ENCODE measurements around the gene FRMPD4.

Gene FRMPD4

DNA sequence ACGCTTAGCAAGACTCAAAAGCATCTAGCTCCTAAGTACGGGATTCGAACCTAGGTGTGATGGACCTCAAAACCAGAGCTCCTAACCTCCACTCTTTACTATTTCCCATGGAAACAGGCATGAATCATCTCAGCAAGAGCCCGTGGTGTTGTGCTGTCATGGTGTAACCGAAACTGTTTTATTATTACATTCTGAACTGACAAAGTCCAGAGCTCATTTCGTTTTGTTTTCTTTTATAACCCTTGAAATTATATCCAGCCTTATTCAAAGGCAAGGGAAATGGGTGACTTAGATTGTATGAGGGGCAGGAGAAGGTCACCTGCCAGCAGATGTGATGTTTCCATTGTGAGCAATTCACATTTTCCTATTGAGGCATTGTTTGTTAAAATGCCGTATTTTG lies 301.1 kb downstream of the FRMPD4 start:
- no peak for DNase-seq (ENCODE audit: low read depth in 2 of 2)

DNA sequence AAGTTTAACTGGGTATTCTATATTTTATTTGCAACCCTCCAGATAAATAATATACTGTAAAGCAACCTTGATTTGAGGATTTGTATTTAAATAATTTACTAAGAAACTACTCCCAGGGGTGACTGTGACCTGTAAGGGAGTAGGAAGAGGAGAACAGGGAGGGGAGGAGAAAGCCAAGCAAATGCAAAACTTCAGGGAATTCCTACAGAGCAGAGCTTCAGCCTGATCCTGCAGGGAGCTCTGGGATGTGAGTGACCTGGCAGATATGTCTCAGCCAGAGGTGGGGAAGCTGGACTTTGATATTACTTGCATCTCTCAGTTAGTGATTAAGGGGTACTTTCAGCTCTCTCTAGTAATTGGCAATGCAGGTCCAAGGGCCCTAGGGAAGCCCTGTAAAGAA lies 302.0 kb downstream of the FRMPD4 start:
- no peak for DNase-seq (ENCODE audit: low read depth in 2 of 2)

DNA sequence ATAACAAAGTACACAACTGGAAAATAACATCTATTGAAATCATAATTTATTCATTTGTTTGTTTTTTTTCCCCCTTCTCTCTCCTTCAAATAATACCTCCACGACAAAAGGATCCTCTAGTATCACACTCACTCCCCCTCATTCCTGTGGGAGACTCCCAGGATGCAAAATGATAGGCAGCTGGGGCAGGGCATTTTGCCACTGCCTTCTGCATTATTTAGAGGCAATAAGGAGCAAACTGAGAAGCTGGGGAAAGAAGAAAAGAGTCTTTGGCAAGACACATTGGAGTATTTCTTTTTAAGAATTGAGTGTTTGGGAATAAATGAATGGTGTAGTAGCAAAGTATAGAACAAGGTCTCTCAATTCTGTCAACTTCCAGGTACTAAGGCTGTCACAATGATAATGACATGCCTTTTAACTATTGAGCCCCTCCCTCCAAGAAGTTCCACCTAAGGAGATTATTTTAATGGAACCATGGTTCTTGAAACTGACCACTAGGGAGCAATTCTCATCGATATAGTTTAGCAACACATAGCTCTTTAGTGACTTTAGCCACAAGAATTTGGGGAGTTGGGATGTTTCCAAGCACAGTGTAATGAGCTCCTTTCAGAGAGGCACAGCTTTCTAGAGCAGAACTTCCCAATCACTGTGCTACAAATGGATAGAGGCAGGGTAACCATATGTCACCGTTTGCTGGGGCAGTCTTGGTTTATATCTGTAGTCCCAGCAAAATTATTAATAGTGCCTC lies 303.3 kb downstream of the FRMPD4 start:
- DNase-seq (ENCODE audit: low read depth in 2 of 2), result no peak

DNA sequence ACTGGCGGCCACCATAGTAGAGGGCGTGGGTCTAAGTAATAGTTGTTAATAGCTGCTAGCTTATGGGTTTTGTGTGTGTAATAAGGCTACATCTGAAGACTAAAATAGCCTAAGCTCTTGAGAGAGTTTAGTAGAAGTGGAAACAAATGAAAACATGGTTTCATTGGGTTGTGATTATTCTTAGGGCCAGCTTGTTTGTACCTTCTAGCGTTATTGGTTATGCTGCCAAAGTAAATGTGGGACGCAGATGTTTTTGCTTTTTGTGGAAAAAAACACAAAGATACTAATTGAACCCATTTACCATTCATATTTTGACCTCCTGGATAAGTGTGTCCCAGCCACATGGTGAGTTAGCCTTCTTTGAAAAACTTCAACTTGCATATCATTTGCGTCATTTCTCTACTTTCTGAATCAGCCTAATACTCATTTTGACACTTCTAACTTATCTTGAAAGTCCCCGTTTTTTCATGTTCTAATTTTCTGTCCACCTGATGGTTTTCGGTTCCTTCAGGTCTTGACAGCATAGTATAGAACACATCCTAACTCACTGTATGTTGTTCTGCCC lies 305.3 kb downstream of the FRMPD4 start:
- DNase-seq (ENCODE audit: low read depth in 2 of 2), result no peak

DNA sequence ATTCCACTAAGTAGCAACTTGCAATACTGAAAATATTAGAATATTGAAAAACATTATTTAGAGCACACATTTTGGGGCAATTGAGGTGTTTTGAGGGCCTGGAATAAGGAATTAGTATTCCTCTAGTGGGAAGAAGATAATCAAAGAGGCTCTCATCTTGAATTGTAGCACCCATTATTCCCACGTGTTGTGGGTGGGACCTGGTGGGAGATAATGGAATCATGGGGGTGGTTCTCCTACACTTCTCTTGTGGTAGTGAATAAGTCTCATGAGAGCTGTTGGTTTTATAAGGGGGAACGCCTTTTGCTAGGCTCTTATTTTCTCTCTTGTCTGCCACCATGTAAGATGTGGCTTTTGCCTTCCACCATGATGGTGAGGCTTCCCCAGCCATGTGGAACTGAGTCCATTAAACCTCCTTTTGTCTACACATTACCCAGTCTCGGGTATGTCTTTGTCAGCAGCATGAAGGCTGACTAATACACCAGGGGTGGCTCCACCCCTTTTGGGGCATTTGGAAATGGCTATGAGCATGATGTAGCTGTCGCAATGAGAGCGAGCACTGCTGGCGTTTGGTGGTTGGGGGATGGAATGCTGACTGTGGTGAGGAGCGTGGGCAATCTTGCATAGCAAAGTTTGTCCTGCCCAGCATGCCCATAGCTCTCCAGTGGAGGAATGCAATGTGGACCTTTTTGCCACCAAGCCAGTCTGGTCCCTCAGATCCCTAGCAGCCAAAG lies 308.2 kb downstream of the FRMPD4 start:
- no peak for DNase-seq (ENCODE audit: low read depth in 2 of 2)

DNA sequence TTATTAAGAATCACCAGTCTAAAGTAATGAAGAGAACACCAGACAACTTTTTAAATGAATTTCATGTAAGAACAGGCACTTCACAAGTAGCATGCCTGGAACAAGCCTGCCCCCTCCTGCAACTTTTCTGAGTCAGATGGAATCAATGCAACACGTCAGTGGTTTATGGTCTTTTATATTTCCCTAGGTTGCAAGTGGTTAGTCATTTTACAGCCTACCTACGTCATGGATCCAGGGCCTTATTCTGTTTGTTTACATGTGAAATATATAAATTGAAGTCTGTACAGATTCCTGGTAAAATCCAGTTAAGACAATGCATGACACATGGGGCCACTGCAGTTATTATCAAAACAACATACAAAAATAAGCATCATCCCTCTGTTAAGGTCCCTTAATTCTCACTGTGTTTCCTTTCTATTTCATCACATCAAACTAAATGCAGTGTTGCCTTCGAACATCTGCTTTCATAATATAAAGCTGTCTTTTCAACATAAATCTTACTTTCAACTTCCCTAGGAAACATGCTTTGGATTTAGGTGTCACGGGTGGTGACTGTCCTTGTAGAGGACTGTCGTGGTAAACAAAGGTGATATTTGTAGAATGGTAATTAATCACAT lies 309.3 kb downstream of the FRMPD4 start:
- no peak for DNase-seq (ENCODE audit: low read depth in 2 of 2)

GRCh38 chrX:12452268-12452667 lies 314.0 kb downstream of the FRMPD4 start:
- no peak for DNase-seq (ENCODE audit: low read depth in 2 of 2)

GRCh38 chrX:12460929-12461328 lies 322.7 kb downstream of the FRMPD4 start:
- DNase-seq (ENCODE audit: low read depth in 2 of 2), result no peak

- DNase-seq (ENCODE audit: low read depth in 2 of 2), result no peak
These were observed 324.8 kb downstream of the FRMPD4 start for GRCh38 chrX:12463052-12463451.

DNA sequence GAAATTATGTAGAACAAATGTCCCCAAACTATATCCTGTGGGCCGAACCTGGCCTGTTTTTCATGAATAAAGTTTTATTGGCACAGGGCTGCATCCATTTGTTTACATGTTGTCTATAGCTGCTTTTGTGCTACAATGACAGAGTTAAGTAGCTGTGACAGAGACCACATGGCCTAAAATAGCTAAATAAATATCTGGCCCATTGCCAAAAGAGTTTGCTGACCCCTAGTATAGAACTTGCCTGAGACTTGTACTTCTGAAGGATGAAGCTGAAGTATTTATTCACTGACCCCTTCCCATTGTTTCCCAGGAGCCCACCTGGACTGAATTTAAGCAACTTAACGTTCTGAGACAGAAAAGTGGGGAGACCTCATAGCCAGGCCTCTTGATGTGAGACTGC lies 325.6 kb downstream of the FRMPD4 start:
- DNase-seq (ENCODE audit: low read depth in 2 of 2), result no peak

- no peak for DNase-seq (ENCODE audit: low read depth in 2 of 2)
These were observed 329.0 kb downstream of the FRMPD4 start for GRCh38 chrX:12467321-12467720.

DNA sequence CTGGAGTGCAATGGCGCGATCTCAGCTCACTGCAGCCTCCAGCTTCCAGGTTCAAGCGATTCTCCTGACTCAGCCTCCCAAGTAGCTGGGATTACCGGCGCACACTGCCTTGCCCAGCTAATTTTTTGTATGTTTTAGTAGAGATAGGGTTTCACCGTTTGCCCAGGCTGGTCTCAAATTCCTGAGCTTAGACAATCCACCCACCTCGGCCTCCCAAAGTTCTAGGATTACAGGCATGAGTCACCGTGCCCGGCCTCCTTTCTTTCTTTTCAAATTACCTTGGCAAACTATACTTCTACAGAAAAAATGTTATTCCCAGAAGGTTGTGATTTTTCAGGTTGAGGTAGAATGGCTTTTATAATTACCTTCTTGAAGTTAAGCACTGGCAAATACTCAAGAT lies 331.0 kb downstream of the FRMPD4 start:
- DNase-seq (ENCODE audit: low read depth in 2 of 2), result no peak

GRCh38 chrX:12471061-12471460 lies 332.8 kb downstream of the FRMPD4 start:
- DNase-seq (ENCODE audit: low read depth in 2 of 2), result no peak

- DNase-seq (ENCODE audit: low read depth in 2 of 2), result no peak
These were observed 342.7 kb downstream of the FRMPD4 start for GRCh38 chrX:12480956-12481355.

DNA sequence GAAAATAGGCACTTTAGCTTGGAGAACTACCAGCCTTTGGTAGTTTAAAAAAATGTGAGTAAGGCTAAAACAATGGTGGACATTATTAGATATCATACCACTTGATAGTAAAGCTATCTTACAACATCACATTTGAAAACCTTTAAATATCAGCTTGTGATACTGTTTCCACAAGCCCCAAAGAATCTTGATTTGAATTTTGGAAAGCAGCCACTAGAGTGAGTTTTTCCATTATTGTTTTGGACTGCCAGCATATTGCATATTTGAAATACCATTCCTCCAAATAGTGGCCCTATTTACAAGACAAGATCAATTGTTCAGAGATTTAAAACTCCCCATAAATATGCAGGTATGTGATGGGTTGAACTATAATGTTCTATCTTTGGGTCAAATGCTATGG lies 349.9 kb downstream of the FRMPD4 start:
- no peak for DNase-seq (ENCODE audit: low read depth in 2 of 2)

DNA sequence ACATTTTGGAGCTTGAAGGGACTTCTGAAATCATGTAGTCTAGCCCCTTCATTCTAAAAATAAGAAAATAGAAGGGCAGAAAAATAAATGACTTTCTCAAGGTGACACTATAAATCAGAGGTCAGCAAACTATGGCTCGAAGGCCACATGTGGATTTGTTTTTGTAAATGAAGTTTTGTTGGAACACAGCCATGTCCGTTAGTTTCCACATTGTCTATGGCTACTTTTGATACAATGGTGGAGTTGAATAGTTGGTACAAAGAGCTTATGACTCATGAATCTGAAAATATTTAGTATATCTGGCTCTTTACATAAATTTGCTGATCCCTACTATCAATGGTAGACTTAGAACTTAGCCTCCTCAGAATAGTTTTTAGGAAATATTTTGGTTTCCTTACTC lies 350.5 kb downstream of the FRMPD4 start:
- no peak for DNase-seq (ENCODE audit: low read depth in 2 of 2)

DNA sequence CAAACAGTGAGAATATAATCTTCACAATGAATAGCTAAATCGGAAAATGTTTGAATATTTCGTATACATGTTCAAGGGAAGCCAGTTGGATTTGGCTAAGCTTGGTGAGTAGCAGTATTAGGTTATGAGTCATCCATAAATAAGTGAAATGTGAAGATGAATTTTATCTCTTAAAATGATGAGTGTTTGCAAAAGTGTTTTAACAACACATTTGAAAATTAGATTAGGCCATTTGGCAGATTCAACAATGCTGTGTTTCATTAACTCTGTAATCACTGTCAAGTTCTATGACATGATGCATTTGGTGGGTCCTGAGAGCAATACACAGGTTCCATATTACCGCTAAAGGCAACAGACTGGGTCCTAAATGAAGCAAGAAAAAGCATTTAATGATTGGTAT lies 351.1 kb downstream of the FRMPD4 start:
- no peak for DNase-seq (ENCODE audit: low read depth in 2 of 2)

GRCh38 chrX:12494400-12495138 lies 356.3 kb downstream of the FRMPD4 start:
- no peak for DNase-seq (ENCODE audit: low read depth in 2 of 2)

DNA sequence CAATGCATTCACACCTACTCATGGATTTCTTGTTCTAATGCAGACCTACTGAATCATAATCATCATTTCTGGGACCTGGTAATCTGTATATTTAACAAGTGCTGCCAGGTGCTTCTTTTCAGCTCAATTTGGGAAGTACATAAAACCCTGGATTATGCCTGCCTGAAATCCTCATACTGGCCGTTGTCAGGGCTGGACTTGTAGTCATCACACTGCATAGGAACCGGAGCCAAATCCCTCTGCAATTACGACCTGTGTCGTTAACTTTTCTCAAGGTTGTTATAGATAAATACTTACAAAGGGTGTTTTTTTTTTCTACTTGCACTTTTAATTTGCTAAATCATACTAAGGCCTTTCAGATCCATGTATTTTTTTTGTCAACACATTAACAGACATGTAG lies 358.1 kb downstream of the FRMPD4 start:
- no peak for DNase-seq (ENCODE audit: low read depth in 2 of 2)

GRCh38 chrX:12497832-12498591 lies 359.7 kb downstream of the FRMPD4 start:
- no peak for DNase-seq (ENCODE audit: low read depth in 2 of 2)

- DNase-seq (ENCODE audit: low read depth in 2 of 2), result no peak
These were observed 366.9 kb downstream of the FRMPD4 start for GRCh38 chrX:12505127-12505526.

Data from stimulated activated CD8-positive, alpha-beta memory T cell treated with anti-CD3 and anti-CD28 coated beads, Interleukin-7, amount 100 ng/mL, for 1 hour (primary cell).